ENCODE data around the gene BRIX1.
"Not testable (repeated sequence)": the region's sequence is repeated elsewhere in the genome, so short reads cannot be mapped to it uniquely, and the experiment has no call there.

Gene BRIX1

DNA sequence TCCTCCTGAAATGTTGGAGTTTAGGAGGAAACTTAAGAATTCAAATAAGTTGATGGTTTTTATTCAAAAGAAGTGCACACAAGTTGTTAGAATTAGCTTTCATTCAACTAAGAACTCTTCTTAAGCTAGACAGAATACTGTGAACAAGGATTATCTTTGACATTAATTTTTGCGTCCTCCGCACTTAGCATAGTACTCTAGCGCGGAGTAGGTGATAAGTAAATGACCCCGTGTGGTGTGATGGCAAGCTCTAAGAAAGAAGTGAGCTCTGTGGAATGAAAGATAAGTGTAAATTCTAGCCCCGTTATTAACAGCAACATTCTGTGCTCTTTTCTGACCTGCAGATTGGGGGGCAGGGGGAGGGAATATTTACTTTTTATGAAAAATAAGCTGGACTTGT, 1.0 kb downstream of the BRIX1 start:
- no peak for DNase-seq

DNA sequence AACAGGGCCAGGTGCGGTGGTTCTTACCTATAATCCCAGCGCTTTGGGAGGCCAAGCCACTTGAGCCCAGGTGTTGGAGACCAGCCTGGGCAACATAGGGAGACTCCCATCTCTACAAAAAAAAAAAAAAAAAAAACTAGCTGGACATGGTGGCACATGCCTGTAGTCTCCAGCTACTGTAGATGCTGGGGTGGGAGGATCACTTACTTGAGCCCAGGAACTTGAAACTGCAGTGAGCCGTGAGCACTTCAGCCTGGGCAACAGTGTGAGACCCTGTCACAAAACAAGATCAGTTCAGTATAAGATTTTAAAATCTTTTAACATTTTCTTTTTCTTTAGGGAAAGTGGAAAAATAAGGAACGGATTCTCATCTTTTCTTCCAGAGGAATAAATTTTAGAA, 2.5 kb downstream of the BRIX1 start:
- DNase-seq, result no peak

DNA sequence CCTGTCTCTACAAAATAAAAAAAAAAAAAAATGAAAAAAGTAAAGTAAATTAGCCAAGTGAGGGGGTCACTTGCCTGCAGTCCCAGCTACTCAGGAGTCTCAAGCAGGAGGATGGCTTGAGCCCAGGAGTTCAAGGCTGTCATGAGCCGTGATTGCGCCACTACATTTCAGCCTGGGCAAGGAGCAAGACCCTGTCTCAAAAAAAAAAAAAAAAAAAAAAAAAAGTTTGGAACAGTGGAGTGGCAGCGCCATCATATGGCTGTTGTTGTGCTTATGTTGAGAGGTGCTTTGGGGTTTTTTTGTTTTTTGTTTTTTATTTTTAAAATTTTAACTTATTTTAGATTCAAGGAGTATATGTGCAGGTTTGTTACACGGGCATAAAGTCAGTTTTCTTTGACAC, 3.6 kb downstream of the BRIX1 start:
- no peak for DNase-seq

DNA sequence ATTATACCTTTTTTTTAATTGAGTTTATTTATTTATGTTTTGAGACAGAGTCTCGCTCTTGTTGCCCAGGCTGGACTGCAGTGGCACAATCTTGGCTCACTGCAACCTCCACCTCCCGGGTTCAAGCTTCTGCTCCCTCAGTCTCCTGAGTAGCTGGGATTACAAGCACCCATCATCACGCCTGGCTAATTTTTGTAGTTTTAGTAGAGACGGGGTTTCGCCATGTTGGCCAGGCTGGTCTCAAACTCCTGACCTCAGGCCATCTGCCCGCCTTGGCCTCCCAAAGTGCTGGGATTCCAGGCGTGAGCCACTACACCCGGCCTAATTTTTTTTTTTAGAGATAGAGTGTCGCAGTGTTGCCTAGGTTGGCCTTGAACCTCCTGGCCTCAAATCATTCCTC, 7.7 kb downstream of the BRIX1 start:
- DNase-seq, result not testable (repeated sequence)

DNA sequence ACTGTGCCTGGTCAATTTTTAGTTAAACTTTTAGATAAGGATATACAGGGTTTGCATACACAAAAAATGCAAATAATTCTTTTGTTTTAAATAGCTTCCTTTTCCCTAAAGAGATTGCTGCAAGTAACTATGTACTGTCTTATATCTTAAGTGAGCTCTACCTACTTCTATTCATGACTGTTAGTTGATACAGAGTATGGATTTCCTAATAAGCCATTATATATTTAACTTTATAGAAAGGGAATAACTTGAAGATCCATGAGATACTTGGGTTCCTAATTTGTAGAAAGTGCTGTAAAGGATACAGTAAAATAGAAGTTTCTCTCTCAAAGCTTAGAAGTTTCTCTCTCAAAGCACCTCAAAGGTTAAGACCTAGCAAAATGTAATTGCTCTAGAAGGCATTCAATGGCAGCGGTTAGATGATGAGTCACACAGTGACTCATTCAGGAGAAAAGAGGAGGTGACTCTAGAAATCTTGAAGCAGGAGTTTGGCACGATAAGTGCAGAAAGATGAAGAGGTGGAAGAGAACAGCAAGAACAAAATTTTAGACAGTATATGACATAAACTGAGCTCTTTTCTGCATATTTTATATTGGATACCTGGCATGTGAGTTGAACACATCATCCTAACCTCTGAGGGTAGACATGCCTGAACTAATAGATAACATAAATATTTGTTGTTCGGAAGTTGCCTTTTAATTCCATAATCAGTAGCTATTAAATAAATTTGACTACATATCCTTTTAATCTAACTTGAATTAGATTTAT, 8.4 kb downstream of the BRIX1 start:
- peak; percentile 87 for DNase-seq

DNA sequence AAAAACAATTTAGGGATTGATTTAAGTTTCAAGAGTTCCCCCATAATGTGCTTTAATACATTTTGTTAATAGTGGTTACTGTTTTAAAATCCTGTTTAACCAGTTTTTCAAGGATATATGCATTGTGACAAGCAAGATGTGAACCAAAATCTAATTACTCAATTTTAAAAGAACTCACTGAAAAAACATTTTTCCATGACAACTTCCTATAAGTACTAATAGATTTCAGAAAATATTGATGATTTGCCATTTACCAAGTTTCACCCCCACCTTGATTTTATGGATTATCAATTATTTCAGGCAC, 8.9 kb downstream of the BRIX1 start:
- no peak for DNase-seq

DNA sequence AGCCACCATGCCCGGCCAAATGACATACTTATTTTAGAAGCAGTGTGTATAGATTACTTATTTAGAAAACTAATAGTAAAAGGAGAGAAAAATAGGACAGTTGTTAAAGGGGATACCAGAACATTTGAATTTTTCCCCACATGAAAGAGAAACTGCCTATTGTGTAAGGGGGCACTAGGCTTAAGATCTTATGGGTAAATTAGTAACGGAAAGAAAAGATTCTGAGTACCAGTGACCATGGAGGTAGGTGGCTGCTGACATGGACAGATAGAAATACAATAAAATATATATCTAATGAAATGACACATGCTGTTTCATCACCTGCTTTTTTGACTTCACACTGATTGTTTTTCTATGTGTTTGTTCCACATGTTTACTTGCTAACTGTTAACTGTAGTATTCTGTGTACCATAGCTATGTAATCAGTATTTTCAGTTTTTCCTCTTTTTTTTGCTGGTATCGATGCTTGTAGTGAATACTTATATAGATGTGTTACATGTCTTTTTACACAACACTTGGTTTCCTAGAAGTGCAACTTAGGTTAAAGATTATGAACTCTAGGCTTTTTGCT, 10.9 kb downstream of the BRIX1 start:
- no peak for DNase-seq

DNA sequence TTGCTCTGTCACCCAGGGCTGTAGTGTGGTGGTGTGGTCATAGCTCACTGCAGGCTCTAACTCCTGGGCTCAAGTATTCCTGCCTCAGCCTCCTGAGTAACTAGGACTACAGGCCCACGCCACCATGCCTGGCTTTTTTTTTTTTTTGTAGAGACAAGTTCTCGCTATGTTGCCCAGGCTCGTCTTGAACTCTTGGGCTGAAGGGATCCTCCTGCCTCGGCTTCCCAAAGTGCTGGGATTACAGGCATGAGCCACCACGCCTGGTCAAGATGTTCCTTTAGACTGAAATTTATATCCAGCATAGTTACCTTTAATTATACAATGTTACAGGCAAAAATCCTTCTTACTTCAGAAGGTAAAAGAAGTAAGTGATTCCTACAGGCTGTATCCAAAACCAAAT, 12.3 kb downstream of the BRIX1 start:
- DNase-seq, result no peak

DNA sequence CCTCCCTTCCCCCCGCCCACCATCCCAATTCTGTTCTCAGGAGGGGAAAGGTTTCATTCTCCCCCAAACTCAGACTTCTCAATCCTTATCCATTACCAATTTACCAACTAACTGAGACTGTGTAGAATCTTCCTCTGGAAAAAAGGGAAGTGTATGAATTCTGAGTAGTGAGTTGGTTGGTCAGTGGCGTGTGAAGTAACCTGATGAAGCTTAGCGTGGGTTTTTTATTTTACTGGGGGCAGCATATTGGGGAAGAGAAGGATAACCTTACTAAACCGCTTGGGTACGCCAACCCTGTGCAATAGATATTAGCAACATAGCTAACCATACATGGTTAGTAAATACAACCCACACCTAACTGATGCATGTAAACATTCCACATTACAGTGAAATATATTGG, 12.8 kb downstream of the BRIX1 start:
- no peak for DNase-seq

DNA sequence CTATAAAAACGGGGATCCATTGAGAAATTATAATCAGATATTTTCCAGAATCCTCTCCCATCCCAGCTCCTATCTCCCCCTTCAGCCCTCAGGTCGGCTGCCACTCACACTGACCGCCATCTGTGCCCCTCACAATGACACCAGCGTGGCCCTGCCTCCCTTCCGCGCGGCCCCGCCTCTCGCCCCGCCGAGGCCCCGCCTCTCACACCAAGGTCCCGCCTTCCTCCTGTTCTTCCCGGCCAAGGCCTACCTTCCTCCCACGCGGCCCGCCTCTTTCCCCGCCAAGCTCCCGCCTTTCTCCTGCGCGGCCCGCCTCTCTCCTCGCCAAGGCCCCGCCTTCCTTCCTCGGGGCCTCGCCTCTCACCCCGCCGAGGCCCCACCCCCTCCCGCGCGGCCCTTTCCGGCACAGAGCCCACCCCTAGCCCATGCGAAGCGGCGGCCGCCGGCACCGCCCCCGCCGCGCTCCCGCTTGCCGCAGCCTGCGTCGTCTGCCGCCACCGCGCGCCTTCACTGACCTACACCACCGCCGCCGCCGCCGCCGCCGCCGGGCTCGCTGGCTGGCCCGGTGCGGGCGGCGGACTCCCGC, 13.7 kb downstream of the BRIX1 start, which contains the start of gene DNAJC21:
Gene DNAJC21, plus strand, starts transcription at position 426 of the 586 bp plus-strand sequence. CDS start 261 bp downstream, outside the sequence.
- DNase-seq, result peak; percentile 97

DNA sequence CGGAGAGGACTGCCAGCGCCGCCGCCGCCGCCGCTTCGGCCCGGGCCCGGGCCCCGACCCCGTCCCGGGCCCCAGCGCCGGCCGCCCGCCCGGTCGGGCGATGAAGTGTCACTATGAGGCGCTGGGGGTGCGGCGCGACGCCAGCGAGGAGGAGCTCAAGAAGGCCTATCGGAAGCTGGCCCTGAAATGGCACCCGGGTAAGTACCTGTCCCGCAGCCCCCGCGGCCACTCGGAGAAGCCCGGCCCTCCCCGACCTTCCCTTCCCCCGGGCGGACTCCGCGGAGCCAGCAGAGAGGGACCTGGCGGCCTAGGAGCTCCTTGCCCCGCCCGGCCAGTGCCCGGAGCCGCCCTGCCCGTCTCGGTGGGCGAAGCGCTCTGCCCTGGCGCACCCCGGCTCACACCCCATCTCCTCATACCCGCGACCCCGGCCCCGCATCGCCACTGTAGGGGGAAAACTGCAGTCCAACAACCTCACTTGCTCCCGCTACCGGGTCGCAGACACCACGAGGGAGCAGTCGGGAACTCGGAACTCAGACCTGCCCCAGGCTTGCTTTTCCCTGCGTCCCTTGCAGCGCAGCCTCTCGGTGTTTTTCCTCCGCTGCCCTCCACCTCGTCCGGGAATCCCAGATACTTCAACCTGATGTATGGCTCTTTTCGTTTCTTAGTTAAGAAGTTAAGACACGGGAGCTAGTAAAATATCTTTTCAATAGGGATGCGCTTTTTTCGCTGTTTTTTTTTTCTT, 14.4 kb downstream of the BRIX1 start:
- peak; percentile 82 for DNase-seq

DNA sequence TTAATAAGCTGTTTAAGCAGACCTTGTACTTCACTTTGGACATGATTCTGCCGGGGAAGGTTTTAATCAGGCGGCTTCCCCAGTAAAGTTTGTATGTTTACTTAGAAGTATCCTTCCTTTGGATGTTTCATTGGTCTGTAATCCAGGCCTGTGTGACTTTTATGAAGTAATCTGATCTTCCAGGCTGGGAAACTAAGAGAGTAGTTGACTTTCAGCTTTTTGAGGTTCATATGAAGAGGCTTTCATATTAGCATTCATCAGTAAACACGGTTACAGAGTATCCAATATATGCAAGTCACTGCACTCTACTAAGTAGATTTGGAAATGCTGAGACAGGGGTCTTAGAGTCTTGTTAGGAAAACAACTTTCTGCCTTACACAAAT, 14.9 kb downstream of the BRIX1 start:
- DNase-seq, result peak; percentile 29

DNA sequence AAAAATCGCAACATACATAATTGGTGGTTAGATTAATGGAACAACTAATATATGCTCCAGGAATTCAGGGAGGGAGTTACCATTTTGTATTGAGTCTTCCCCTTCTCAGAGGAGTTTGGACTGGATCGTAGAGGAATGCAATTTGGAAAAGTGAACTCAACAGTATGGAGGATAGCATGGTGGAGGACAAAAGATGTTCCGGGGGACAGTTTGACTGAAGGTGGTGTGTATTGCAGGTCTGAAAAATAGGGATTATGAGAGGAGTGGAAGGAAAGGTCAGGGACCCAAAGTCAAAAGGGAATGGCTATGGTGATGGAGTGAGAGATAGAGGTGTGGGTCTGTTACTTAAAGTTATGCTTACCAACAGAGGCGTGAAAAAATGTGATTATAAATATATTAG, 15.4 kb downstream of the BRIX1 start:
- no peak for DNase-seq

DNA sequence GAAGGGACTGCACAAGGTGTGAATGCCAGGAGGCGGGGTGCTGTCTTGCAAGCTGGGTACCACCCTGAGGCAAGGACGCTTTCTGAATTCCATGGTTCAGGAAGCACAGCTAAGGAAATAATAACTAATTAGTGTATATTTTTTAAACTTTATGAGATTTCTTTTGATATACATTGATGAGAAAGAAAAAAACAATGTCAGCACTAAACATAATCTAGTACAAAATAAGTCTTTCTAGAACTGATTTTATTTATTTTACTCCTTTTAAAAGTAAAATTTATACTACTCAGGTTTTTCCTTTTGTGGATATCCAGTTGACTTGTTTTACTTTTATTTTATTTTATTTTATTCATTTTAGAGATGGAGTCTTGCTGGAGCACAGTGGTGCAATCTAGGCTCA, 17.4 kb downstream of the BRIX1 start:
- no peak for DNase-seq

DNA sequence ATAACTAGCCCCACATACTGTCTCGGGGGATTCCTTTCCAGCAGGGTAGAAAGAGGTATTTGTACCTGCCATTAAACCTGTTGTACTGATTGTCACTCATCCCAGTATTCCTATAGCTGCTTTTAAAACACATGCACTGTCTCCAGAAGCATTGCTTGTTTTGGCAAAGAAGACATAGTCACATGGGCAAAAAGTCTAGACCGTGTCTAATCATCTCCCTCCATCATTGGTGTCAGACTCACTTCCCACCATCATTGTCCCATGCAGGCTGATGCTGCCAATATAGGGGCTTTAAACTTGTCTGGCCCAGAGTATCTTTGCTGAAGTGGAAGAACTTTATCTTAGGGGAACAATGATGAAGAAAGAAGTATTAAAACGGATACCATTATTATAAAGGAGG, 26.4 kb downstream of the BRIX1 start:
- no peak for DNase-seq

DNA sequence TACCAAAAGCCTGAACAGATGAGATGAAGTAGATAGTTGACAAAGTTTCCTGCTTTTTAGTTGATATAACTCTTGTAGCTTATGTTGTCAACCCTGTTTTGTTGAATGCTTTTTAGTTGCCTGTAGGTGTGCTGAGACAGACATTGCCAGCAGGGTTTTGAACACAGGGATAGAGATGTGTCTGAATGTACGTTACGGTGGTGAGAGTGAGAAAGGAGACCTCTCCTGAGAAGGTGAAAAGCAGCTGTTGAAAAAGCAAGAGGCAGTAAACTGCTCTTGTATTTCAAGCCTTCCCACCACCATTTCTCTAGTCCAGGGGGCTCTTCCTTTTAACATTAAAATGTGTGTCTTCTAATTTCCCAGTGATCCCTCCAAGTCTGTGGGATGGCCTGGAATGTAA, 28.5 kb downstream of the BRIX1 start:
- no peak for DNase-seq

DNA sequence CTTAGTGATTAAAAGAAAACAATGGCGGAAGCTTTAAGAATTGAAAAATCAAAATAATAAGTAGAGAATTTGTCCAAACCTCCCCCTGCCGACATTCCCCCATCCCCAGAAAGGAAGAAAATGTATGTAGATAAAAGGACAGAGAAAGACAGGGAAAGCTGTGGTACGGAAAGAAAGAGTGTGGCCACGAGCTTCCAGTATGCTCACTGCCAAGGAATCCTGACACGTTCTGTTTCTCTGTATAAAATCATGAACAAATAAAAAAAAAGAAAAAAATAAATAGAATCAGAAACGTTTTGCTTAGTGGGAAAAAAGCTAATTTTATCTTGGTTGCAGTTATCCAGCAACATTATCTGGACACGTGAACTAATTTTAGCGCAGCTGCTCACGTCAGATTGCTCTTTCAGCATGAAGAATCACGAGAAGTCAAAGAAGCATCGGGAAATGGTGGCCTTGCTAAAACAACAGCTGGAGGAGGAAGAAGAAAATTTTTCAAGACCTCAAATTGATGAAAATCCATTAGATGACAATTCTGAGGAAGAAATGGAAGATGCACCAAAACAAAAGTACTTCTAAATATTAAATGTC, 29.0 kb downstream of the BRIX1 start:
- DNase-seq, result no peak

DNA sequence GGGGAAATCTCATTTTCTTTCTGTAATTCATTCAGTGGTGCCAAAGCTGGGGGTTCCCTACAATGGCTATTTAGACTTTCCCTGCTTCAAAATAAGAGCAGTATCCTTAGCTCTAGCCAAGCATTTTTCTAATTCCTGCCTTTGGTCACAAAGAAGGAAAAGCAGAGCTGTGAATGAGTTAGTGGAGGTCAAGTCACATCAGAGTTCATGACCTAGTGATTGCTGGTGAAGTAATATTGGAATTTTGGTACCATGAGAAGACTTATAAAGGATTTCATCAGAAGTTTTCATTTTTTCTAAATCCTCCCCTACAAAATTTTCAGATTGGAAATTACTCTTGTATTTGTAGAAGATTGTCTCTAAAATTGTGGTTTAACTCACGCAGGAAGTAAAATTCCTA, 41.8 kb downstream of the BRIX1 start:
- DNase-seq, result no peak

DNA sequence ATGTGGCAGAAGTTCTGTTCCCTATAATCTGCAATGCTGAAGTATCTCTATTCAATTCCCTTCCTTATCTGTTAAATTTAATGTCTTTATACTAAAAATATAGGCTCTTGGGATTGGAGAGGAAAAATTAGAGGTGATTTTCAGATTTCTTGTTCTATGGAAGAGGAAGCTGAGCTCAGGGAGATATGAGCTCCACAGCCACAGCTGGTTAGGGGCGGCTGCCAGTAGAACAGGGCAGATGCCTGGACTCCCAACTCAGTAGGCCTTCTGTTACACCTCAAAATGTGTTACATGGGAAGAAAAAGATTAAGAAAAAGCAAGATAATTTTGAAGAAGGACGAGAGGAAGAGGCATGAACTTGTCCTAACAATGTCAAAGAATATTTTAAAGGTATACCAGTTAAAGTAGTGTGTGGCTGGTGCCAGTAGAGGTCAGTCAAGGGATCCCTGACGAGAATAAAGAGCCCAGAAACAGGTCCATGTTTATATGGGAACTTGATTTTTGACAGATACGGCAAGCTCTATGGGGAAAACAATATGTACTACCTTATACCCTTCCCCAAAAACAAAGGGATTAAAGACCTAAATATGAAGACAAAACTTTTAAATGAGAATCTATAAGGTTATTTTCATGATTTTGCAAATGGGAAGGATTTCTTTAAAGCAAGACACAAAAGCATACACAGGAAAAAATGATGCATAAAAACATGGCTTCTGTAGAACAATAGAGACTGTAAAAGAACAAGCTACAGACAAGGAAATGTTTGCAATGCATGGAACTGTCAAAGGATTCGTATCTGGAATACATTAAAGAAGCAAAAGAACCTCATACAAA, 42.6 kb downstream of the BRIX1 start:
- peak; percentile 28 for DNase-seq

DNA sequence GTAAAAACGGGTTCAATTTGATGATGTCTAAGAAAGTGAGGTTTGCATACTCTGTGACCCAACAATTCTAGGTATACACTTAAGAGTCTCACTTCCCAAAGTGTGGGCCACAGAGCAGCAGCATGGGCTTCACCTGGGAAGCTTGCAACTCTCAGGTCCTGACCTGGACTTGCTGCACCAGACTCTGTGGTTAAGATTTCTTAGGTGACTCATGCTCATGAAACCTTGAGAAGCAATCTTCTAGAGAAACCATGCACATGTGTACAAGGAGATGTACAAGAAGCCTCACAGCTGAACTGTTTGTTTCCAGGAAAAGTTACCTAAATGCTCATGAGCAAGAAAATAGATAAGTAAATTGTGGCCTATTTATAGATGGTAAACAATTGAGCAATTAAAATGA, 43.8 kb downstream of the BRIX1 start:
- peak; percentile 15 for DNase-seq

DNA sequence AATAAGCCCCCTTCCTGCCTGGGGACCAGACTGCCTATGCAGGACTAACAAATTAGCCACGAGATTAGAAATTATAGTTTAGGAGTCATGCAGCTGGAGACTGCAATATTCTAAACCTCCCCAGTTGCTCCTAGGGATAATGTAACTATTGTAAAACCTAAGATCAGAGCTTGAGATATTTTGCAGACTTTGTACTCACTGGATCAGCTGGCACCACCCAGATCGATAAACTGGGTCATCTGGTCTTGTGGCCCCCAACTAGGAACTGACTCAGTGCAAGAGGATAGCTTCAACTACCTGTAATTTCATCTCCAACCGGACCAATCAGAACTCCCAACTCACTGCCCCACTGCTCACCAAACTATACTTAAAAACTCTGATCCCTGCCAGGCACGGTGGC, 52.0 kb downstream of the BRIX1 start:
- no peak for DNase-seq

DNA sequence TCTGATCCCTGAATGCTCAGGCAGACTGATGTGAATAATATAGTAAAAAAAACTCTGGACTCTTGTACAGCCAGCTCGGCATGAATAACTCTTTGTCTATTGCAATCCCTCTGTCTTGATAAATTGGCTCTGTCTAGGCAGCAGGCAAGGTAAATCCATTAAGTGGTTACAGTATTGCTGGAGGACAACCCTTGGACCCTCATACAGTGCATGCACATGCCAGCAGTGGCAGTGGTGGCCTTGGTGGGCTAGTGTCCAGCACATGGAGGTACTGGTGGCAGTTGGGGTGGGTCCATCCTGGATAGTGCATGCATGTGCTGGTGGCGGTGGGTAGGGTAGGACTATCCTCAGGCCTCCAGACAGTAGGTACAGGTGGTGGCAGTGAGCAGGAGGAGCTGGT, 52.7 kb downstream of the BRIX1 start:
- DNase-seq, result no peak
